COR-L47 (cell line): Measurements from ENCODE around the gene PGA5.
"Not testable (repeated sequence)": the region's sequence is repeated elsewhere in the genome, so short reads cannot be mapped to it uniquely, and the experiment has no call there.

Experiments
- DNase-seq: peaks from one replicate; lab custom pipeline; 2025; lab: John Stamatoyannopoulos, UW

The PGA5 gene

GRCh38 chr11:61226457-61227137, 14.4 kb upstream of the PGA5 start:
- not testable (repeated sequence) for DNase-seq

- not testable (repeated sequence) for DNase-seq
Observed at GRCh38 chr11:61229458-61229857, 11.5 kb upstream of the PGA5 start.

GRCh38 chr11:61231033-61231432, 9.9 kb upstream of the PGA5 start:
- DNase-seq = not testable (repeated sequence)

GRCh38 chr11:61231585-61231984, 9.4 kb upstream of the PGA5 start:
- DNase-seq = not testable (repeated sequence)

- DNase-seq = not testable (repeated sequence)
Observed at GRCh38 chr11:61232548-61233145, 8.3 kb upstream of the PGA5 start.

- DNase-seq = not testable (repeated sequence)
Observed at GRCh38 chr11:61237130-61237529, 3.8 kb upstream of the PGA5 start.

GRCh38 chr11:61240288-61240687, 687 bp upstream of the PGA5 start:
- DNase-seq = not testable (repeated sequence)

- DNase-seq = not testable (repeated sequence)
Observed at GRCh38 chr11:61241526-61241925, 551 bp downstream of the PGA5 start.

GRCh38 chr11:61245284-61245964, 4.4 kb downstream of the PGA5 start:
- DNase-seq = not testable (repeated sequence)

GRCh38 chr11:61248071-61248470, 7.1 kb downstream of the PGA5 start:
- not testable (repeated sequence) for DNase-seq

GRCh38 chr11:61249201-61249600, 8.2 kb downstream of the PGA5 start:
- not testable (repeated sequence) for DNase-seq

GRCh38 chr11:61250796-61251765, 10.1 kb downstream of the PGA5 start:
- DNase-seq = not testable (repeated sequence)

- DNase-seq = not testable (repeated sequence)
Observed at GRCh38 chr11:61252332-61252731, 11.4 kb downstream of the PGA5 start.

- DNase-seq = peak; percentile 23
Observed at GRCh38 chr11:61254403-61255025, 13.5 kb downstream of the PGA5 start.

GRCh38 chr11:61256710-61257482, 15.9 kb downstream of the PGA5 start:
- DNase-seq = no peak

- no peak for DNase-seq
Observed at GRCh38 chr11:61258546-61258945, 17.6 kb downstream of the PGA5 start.

GRCh38 chr11:61259363-61259762, 18.4 kb downstream of the PGA5 start:
- no peak for DNase-seq

- no peak for DNase-seq
Observed at GRCh38 chr11:61264371-61264770, 23.4 kb downstream of the PGA5 start.

GRCh38 chr11:61264795-61265194, 23.8 kb downstream of the PGA5 start:
- DNase-seq = no peak

GRCh38 chr11:61265357-61265756, 24.4 kb downstream of the PGA5 start:
- no peak for DNase-seq

- DNase-seq = no peak
Observed at GRCh38 chr11:61266602-61267001, 25.6 kb downstream of the PGA5 start.
